HepG2 (cell line): Measurements from ENCODE around the gene CAPN13.

Source experiments
- FOXO1 ChIP-seq: sonication (generic); formaldehyde crosslinking; IDR thresholded peaks from 2 replicates; pipeline ENCODE4 v1.4.0; 2020; ENCODE audit warnings: missing genetic modification reagents
- GABPA ChIP-seq, 2 experiments: IDR thresholded peaks; 2 replicates each; pipeline ENCODE4 v1.6.1; 2011 to 2016; ENCODE audit warnings: low read depth in 2 of 2, low read length in 1 of 2, missing biosample characterization in 1 of 2, missing genetic modification characterization in 1 of 2
- JUND ChIP-seq: sonication (generic); formaldehyde crosslinking; IDR thresholded peaks from 2 replicates; pipeline ENCODE4 v1.8.0; 2022; ENCODE audit warnings: mild to moderate bottlenecking, missing genetic modification reagents
- KLF6 ChIP-seq: IDR thresholded peaks from 2 replicates; pipeline ENCODE4 v1.8.0; 2016; ENCODE audit warnings: missing biosample characterization, missing genetic modification reagents
- MBD4 ChIP-seq: IDR thresholded peaks from 2 replicates; pipeline ENCODE4 v1.6.1; 2012; ENCODE audit warnings: low read length, inconsistent platforms, borderline replicate concordance
- RARA ChIP-seq: IDR thresholded peaks from 2 replicates; pipeline ENCODE4 v1.6.1; 2016; ENCODE audit warnings: missing genetic modification reagents, missing compliant biosample characterization
- TRIM24 ChIP-seq: sonication (generic); formaldehyde crosslinking; IDR thresholded peaks from 2 replicates; pipeline ENCODE4 v1.8.0; 2022; ENCODE audit warnings: mild to moderate bottlenecking, missing genetic modification reagents

DNA sequence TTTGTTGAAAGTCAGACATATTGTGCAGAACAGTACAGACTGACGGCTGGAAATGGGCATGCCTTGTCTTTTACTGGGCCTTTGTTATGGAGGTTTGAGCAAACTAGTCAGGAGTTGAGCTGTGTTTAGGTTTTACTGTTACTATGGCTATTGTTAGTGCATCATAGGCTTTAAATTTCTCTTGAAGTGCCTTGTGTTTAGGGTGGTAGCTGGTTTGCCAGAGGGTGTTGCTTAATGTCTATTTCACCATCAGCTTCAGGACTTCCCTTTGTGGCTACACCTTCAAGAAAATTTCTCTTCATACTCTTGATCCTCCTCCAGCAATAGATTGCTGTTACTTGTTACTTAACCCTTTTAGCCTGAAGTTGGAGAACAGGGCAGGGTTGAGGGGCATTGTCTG is 104.6 kb downstream of the CAPN13 start:
- no peak for TF ChIP-seq MBD4
- TF ChIP-seq RARA (CRISPR knock-in tag) = no peak
- TF ChIP-seq KLF6 = no peak
- TF ChIP-seq JUND (CRISPR knock-in tag) = no peak
- no peak for TF ChIP-seq FOXO1 (CRISPR knock-in tag)
- TF ChIP-seq TRIM24 (CRISPR knock-in tag) = no peak
- no peak for TF ChIP-seq GABPA (IDR thresholded peaks at IDR 0.05; ENCODE audit: low read depth, low read length)
- TF ChIP-seq GABPA (CRISPR knock-in tag; IDR thresholded peaks at IDR 0.05; ENCODE audit: low read depth) = no peak
